ENCODE data around the gene EIF2S2.

EIF2S2 gene

DNA sequence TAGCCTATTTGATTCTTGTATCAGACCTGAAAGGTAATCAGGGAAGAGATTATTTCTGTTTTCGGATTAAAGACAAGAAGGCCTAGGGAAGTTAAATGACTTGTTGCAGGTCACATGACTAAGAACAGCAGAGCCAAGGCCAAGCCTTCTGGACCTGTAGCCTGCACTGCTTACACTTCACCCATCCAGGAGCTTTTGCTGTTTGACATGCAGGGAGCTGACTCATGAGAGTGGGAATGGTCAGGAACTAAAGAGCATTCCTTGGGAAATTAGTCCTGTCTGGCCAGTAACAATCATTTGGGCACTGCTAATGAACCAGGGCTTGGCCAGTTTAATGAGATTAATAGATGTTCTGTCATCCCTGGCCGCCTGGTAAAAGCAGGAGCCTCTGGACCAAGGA lies 46.8 kb downstream of the EIF2S2 start:
- no peak for DNase-seq (ENCODE audit: low read depth in 1 of 2, low spot score in 1 of 2)

GRCh38 chr20:34064286-34064685 lies 47.8 kb downstream of the EIF2S2 start:
- no peak for DNase-seq (ENCODE audit: low read depth in 1 of 2, low spot score in 1 of 2)

- DNase-seq (ENCODE audit: low read depth in 1 of 2, low spot score in 1 of 2), result no peak
Measured at GRCh38 chr20:34062570-34063482, 49.2 kb downstream of the EIF2S2 start.

DNA sequence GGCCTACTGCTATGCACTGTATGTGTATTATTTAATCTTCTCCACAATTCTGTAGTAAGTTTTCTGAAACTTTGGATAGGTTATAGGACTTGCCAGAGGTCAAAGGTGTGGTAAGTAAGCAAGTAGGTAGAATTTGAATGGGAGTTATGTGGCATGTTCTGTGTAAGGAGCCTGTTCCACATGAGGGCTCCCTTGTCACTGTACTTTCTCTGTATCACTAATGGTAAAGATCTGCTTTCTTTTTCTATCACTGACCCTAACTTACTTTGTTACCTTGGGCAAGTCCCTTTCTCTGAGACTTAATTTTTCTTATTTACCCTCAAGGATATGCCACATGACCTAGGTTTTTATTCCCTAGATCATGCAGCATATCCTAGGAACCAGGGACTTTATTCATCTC lies 50.3 kb downstream of the EIF2S2 start:
- no peak for DNase-seq (ENCODE audit: low read depth in 1 of 2, low spot score in 1 of 2)

- no peak for DNase-seq (ENCODE audit: low read depth in 1 of 2, low spot score in 1 of 2)
Measured at GRCh38 chr20:34060970-34061369, 51.1 kb downstream of the EIF2S2 start.

DNA sequence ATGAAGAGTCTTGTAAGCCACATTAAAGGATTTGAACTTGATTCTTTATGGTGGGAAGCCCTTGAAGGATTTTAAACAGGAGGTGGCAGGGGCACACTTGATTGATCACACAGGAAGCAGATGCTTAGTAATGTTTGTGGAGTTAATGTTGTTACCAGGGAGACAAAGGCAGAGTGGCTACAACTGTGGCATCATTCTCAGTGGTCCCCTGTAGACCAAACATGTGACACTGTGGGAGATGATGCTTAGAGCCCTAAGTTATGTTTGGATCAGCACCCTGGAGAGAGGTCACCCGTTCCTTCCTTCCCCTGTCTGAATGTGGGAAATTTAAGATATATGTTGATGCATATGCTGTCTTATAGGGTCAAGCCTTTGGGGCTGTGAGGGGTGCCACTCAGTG lies 53.2 kb downstream of the EIF2S2 start:
- DNase-seq (ENCODE audit: low read depth in 1 of 2, low spot score in 1 of 2), result no peak

GRCh38 chr20:34055290-34055689 lies 56.8 kb downstream of the EIF2S2 start:
- DNase-seq (ENCODE audit: low read depth in 1 of 2, low spot score in 1 of 2), result no peak

DNA sequence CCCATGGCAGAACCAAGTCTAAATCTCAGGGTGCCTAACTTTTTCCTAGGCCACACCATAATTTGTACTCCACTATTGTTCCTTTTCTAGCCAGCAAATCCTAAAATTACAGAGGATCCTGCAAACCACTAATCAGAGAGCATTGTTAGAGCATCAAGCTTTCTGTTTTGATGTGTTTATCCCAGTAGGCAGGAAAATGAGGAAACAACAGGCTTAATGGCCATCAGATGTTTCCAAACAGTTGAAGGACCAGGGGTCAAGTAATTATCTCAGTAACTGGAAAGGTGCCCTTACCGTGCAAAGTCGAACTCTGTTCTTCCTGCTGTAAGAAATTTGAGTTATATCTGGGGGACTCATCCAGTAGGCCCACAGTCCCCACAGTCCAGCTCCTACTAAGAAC lies 59.6 kb downstream of the EIF2S2 start:
- DNase-seq (ENCODE audit: low read depth in 1 of 2, low spot score in 1 of 2), result no peak

GRCh38 chr20:34049897-34050695 lies 61.9 kb downstream of the EIF2S2 start:
- no peak for DNase-seq (ENCODE audit: low read depth in 1 of 2, low spot score in 1 of 2)

GRCh38 chr20:34049389-34049788 lies 62.7 kb downstream of the EIF2S2 start:
- no peak for DNase-seq (ENCODE audit: low read depth in 1 of 2, low spot score in 1 of 2)

- no peak for DNase-seq (ENCODE audit: low read depth in 1 of 2, low spot score in 1 of 2)
Measured at GRCh38 chr20:34047917-34048316, 64.1 kb downstream of the EIF2S2 start.

- no peak for DNase-seq (ENCODE audit: low read depth in 1 of 2, low spot score in 1 of 2)
Measured at GRCh38 chr20:34047010-34047687, 64.9 kb downstream of the EIF2S2 start.

DNA sequence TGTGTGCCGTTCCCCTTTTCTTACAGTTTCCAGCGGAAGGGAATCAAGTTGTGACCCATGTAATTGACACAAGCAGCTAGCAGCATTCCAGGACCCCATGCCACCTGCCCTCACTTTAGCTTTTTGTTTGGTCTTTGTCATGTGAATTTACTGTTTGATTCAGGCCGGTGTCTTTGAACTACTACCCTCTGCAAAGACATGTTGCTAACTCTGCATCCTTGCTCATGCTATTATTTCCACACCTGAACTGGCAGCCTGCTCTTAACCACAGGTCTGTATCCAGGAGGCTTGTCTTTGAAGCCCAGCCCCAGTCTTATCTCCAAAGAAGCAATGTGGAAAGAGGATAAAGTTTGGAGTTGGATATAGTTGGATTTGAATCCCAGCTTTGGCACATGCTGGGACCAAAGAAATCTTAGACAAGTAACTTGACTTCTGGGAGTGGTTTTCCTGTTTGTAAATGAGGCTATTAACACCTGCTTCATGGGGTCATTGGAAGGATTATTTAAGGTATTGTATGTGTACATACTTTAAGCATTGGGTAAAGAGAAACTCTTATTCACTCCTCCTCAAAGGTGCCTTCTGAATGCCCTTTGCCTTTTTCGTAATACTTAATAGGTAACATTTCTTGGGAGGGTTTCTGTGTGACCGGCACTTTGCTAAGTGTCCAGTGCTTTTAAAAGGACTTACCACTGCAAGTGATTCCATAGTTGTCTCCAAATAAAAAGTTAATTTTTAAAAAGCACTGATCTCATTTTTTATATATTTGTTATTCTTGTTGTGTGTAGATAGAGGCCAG lies 65.9 kb downstream of the EIF2S2 start:
- DNase-seq (ENCODE audit: low read depth in 1 of 2, low spot score in 1 of 2), result no peak

DNA sequence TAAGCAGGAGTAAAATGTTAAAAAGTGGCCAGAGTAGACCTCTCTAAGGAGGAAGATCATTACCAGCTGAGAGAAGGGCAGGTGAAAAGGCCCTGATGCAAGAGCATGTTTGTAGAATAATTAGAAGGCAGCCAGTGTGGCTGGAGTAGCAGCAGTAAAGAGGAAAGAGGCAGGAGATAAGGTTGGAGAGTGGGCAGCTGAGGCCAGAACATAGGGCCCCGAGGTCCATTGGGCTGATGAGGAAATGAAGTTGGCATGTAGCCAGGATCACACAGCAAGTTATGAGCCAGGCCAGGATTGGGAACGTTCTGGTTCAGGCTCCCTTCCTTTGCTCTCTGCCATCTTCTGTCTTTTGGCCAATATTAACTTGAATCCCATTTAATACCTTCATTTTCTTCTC lies 66.7 kb downstream of the EIF2S2 start:
- DNase-seq (ENCODE audit: low read depth in 1 of 2, low spot score in 1 of 2), result no peak

DNA sequence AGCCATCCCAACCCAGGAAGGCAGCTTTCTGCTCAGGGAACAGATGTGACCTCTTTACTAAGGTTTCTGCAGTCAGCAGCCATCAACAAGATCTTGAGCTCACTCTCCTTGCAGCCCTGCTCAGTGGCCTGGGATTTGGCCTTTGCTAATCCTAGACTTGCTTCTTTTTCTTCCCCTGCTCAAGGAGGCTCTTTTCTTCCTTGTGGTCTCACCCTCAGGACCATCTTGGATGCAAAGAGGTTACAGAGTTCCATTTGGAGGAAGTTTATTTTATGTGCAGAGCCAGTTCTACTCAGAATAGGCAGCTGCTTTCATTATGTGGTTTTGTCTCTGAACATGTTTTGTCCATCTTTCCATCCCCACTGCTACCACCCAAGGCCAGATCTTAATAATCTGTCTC lies 69.0 kb downstream of the EIF2S2 start:
- DNase-seq (ENCODE audit: low read depth in 1 of 2, low spot score in 1 of 2), result no peak

DNA sequence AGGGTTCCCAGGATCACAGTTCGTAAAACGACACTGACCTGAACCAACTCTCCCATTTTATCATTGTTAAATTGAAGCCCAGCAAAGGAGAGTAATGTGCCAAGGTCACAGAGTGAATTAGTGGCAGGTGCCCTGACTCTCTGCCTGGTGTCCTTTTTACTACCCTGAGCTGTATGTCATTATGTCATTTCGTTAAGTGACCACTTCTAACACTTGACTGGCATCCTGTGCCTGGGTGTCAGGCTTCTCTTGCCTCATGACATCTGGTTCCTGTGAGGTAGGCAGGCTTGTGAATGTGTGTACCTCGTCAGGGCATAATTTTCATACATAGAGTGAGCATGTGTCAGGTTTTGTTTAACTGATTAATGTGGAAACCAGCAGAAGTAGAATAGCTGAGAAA lies 69.8 kb downstream of the EIF2S2 start:
- DNase-seq (ENCODE audit: low read depth in 1 of 2, low spot score in 1 of 2), result no peak

GRCh38 chr20:34041226-34041625 lies 70.8 kb downstream of the EIF2S2 start:
- DNase-seq (ENCODE audit: low read depth in 1 of 2, low spot score in 1 of 2), result no peak

DNA sequence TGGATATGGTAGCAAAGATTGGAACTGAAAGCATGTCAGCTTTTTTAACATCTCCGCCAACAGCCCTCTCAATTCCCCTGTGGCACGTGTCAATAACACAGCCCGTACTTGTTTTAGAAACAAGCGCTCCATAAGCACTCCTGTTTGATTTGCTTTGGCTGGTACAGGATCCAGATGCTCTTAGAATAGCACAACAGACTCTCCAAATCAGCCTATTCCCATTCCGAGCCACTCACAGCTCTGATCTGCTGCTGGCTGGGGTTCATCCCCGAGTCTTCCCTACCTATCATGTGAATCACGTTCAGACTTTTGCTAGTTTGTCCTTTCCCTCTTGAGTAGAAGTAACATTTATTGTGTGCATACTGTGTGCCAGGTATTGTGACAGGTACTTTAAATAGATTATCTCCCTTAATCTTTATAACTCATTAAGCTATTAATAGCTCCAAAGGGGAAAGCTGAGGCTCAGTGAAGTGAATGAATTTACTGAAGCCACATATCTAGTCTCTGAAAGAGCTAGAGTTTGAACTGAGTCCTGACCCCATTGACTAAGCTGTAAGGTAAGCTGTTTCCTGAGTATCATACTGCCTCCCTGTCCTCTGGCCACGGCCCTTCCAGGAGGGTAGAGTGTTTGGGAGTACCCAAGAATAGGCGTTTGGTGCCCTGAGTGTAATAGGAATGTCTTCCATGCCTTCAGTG lies 71.6 kb downstream of the EIF2S2 start:
- no peak for DNase-seq (ENCODE audit: low read depth in 1 of 2, low spot score in 1 of 2)
